HG03135 (cell line): ENCODE data around the gene ADAMTS4.
A peak's percentile ranks its signal among the peaks of the same experiment; 100 is the strongest.

ENCODE experiments used
- ATAC-seq: cut with Tn5 transposase; IDR thresholded peaks from one replicate; pipeline ENCODE4 v1.9.1; 2021; ENCODE audit warnings: mild to moderate bottlenecking, moderate library complexity; ENCODE audit not compliant: unreplicated experiment

The ADAMTS4 gene

DNA sequence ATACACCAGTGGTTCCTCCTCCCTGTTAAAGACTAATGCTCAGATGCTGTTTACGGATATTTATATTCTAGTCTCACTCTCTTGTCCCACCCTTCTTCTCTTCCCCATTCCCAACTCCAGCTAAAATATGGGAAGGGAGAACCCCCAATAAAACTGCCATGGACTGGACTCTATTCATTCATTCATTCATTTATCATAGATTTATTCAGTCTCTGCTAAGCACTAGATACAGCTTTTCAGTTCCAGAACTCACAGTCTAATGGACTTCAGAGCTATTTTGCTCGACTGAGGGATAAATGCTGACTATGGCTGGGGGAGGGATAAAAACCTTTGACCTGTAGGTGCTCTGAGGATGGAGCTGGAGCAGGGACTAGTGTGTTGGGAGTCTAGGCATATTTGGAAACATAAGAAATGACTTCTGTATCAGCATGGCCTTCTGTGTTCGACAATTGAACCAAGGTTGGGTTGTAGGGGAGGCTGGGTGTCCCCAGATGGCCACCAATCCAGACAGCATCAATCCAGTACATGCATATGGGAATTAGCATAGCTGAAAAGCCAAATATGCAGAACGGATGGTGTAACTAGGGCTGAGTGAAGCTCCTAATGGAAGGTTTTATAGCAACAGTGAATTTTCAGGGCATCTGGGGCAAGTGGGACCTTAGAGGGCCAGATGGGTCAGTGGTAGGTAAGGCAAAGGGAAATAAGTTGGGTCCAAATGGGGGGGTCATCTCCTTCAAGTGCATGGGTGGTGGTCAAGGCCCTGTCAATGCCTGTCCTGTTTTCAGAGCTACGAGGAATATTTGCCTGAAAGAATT lies 20.4 kb upstream of the ADAMTS4 start:
- ATAC-seq: no peak

DNA sequence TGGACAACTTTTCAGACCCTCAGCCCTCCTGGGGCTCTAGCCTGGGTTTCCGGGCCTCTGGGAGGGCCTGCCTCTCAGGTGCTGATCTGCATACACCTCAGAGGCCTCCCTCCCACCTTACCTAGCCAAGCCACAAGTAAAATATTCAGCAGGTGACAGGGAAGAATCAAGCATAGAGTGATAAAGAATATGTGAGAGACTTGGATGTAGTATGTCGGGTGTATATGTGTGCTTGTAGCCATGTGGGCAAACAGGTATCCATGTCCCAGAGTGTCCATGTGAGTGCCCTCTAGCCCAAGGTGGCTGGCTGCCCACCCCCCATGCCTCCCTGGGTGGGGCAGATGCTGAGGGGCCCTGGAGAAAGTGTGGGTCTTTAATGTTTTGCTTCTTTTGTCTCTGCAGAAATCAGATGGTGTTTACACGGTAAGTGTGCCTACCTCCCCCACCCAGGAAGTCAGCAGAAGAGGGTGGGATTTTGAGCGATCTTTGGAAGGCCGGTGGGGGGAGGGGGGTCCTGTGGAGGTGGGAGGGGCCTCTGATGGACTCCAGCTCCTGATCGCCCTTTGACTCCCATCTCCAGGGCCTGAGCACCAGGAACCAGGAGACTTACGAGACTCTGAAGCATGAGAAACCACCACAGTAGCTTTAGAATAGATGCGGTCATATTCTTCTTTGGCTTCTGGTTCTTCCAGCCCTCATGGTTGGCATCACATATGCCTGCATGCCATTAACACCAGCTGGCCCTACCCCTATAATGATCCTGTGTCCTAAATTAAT lies 19.6 kb upstream of the ADAMTS4 start:
- ATAC-seq: no peak

DNA sequence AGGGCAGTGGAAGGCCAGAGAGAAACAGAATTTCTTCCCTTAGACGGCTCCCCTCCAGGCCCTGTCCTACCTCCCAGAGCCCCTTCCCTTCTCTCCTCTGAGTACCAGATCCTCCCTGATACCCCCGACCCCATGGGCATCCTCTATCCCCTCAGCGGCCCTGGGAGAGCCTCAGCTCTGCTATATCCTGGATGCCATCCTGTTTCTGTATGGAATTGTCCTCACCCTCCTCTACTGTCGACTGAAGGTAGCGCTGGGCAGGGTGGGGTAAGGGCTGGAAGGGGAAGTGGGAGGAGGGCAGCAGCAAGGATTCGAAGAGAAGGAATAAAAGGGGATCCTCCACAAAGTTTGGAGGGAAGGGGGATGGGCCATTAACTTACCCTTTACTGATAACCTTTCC lies 19.0 kb upstream of the ADAMTS4 start:
- ATAC-seq: no peak

DNA sequence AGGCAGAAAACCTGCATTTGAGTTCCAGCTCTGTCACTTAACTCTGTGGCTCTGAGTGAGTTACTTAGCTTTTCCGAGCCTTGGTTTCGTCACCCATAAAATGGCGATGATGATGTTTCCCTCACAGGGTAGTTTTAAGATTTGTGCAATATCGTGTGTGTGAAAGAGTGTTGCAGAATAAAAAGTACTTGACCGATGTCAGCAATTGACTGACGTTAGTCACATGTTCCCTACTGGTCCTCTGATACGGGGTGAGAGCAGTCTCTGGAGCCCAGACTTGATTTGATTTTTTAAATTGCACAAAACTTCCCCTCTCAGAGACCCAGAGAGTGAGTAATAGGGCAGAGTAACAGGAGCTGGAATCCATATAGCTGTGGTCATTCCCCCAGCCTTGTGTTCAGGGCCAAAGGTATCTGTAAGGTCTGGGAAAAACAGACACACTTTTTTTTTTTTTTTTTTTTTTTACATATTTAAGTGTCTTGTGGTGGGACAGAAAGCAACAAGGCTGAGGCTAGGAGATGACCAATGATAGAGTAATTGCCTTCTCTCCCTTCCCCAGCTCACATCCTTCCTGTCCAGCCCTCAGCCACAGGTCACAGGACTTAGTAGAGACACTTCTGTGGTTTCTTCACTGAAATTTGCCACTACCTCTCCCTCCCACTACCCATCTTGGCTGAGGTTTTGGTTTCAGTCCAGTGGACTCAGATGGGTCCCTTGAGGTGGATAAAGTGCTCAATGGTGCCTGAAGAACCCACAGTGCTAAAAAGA lies 18.3 kb upstream of the ADAMTS4 start:
- ATAC-seq: peak; percentile 82

DNA sequence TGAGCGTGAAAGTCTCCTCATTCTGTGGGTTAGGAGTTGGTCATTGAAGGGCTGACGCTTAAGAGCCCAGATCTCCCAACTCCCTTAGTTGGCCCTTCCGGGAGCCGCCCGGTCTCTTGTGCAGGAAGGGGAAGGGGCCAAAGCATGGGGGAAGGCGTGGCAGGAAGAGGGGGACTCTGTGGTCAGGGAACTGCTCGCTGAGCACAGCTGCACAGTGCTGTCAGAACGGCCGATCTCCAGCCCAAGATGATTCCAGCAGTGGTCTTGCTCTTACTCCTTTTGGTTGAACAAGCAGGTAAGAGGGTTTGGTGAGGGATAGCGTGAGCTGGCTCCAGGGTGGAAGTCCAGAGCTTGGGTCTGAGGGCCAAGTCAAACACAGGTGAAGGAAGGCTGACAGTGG lies 16.2 kb upstream of the ADAMTS4 start, which contains the start of gene FCER1G:
TSS of gene FCER1G (plus strand) at position 220 of the 400 bp plus-strand sequence. CDS start at position 247, 27 bp downstream.
- ATAC-seq: no peak

DNA sequence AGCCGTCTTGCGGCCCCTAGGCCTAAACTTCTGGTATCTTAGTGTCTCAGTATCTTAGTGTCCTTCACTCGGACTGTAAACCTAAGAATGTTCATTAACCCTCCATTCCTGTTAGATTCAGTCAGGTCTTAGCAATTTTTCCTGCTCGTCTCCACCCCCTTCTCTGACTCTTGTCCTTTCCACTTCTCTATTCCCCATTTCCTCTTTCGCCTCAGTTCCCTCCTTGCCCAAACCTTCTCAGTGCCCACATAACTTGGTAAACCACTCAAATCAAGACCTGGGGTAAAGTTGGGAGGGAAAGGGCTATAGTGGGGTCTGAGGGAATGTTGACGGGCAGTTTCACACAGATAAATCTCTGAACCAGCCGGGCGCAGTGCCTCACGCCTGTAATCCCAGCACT lies 15.5 kb upstream of the ADAMTS4 start:
- ATAC-seq: no peak

DNA sequence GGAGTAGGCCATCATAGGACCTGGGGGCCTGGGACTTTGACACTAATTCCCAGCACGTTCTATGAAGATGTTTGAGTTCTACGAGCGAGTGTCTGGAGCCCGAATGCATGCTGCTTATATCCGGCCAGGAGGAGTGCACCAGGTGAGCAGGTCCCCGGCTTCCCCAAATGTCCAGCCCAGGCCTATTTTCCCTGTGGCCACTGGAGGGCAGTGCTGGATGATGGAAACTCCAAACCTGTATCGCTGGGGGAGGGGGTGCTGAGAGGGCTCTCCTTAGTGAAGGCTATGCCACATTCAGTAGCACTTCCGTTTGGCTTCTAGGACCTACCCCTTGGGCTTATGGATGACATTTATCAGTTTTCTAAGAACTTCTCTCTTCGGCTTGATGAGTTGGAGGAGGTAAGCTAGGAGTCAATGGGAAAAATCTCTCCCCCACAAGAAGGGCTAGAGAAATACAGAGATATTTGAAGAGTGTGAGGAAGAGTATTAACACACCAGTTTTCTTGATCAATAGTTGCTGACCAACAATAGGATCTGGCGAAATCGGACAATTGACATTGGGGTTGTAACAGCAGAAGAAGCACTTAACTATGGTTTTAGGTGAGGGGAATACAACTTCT lies 11.0 kb upstream of the ADAMTS4 start:
- ATAC-seq: no peak

DNA sequence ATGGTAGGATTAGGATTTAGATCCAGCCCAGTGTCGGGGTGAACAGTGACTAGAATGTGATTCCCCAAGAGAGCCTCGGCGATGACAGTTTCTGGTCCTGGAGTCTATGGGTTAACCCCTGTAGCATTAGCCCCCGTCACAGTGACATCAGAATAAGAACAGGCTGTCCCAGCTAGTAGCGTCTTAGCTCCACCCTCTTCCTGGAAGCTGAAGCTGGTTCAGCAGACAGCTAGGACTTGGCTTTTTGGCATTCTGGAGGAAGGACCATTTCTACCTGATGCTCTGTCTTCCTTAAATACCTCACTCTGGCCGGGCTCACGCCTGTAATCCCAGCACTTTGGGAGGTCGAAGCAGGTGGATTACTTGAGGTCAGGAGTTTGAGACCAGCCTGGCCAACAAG lies 8.3 kb upstream of the ADAMTS4 start:
- ATAC-seq: no peak

DNA sequence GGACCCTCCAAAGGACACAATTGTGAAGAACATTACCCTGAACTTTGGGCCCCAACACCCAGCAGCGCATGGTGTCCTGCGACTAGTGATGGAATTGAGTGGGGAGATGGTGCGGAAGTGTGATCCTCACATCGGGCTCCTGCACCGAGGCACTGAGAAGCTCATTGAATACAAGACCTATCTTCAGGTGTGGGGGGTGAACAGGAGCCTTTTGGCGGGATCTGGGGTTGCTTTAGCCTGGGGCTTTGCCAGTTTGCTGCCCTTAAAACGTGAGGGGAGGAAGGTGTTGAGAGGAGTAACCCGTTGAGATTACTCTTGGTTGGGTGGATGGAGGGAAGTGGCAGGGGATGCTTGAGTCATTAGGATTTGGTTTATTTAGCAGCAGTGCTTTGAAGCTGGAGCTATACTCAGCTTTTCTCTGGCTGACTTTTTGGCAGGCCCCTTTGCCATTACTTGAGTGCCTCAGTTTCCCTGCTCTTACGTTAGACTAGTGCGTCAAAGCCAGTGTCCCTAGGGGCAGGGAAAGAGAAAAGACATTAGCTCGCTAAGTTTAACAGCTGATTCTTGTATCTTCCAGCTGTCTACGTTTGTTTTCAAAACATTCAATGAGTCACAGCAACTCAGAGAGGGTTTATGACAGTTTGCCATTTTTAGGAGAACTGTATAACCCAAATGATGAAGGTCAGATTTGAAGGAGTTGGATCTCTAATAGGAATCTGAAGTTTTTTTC lies 7.7 kb upstream of the ADAMTS4 start:
- no peak for ATAC-seq

DNA sequence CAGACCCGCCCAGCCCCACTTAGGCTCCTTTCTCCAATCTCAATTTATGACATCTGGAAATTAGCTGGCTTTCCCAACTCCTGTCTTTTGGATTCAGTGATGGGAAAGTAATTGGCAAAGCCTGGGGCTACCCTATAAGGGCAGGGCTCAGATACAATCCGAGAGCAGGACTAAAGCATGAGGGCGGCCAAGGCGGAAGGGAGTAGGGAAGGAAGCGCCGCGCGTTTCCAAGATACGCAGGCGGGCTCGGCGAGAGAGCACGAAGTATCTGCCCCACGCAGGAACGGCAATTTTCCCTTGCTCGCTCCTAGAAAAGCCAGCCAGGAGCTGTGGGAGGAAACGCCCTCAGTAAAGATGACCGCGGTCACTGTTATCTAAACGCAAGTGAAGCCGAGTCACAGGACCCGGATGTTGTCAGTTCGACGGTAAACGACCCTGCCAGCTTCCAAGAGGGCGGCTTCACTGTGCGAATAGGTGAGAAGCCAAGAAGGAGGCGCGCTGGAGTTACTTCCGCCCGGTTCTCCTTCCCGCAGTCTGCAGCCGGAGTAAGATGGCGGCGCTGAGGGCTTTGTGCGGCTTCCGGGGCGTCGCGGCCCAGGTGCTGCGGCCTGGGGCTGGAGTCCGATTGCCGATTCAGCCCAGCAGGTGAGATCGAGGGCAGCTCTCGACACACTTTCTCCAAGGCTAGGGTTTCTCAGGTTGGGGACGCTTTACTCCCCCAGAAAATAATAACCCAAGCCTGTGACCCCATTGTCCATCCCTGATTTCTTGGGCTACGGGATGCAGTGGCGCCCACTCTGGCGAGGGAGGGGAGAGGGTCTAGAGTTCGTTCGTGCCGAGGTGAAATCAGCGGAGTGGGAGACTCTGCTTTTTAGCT lies 3.2 kb upstream of the ADAMTS4 start, which contains the start of gene NDUFS2:
TSS of gene NDUFS2 (plus strand) at position 532 of the 877 bp plus-strand sequence. CDS start at position 551, 19 bp downstream.
- ATAC-seq: peak; percentile 97

DNA sequence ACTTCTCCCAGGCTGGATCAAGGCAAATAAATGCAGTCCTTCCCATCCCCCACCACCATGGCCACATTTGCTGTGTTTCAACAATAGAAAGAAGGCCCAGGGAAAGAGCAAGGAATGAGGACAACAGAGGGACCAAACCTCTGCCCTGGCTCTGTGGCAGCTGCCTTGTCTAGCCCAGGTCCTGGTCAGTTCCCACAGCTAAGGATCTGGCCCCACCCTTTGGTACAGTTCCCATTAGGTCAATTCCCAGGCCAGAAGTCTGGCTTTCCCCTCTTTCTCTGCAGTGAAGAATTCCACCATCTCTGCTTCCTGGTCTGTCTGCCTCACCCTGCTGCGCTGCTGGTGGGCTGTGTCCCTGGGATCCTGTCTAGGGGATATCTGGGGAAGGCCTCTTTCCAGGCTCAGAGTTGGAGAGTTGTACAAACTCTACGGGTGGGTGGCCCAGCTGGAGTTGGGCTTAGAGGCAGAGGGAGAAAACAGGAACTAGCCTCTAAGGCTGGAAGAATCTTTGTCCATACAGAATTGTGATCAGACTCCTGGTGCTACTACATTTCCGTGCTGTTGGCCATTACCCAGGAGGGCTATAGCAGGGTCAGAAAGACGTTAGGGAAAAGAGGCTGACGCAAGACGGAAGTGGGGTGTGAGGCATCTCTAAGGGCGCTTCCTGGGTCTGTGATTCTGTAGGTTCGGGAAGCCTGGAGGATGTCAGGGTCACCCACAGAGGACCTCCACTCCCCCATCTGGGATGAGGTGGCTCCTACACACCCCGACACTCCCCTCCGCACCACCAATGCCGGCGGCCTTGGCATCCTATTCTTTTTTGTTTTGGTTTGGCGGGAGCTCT lies 2.4 kb upstream of the ADAMTS4 start:
- no peak for ATAC-seq

DNA sequence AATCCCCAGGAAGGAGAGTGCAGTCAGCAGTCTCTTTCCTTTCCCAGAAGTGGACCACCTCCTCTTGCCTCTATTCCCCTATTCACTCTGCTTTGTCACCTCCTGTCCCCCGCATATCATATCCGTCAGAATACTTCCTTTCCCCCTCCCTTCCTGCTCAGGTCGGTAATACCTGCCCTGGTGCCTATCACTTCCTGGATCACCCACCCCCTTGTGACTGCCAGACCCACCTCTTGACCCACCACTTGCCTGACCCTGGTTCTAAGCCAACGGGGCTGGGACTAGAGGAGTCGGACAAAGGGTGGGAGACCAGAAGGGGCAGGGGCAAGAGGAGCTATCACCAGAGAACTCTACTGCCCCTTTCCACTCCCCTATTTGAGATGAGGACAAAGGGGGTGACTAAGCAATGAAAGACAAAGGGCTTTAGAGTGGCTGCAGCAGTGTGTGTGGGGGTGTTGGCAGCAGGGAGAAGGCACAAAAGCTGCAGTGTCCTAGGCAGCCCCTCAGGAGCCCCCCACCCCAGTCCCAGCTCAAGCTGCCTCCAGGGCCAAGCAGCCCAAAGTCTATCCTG lies 1.7 kb upstream of the ADAMTS4 start:
- ATAC-seq: no peak

DNA sequence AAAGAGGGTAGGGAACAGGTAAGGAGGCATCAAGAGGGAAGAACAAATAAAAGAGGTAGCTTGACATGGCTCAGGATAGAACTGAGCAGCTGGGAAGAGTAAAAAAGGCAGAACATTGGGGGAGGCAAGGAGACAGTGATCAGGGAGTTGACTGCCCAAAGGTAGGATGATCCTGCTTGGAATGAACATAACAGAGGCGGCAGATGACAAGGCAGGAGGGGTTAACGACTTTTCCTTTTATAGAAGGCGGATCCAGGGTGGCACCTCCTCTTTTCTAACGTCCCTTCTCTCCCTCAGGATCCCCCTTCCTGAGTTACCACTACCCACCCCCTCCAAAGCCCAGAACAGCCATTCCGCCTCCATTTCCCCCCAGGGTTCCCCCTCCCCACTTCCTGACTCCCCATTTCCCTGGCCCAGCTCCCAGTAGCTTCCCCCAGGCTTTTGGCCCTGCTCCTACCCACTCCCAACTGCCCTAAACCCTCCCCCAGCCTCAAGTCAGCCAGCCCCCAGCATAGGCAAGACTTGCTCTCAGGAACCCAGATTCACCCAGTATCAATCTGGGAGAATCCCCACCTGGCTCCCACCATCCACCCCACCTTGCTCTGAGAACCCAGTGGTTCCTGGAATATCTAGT lies 769 bp upstream of the ADAMTS4 start:
- ATAC-seq: no peak

DNA sequence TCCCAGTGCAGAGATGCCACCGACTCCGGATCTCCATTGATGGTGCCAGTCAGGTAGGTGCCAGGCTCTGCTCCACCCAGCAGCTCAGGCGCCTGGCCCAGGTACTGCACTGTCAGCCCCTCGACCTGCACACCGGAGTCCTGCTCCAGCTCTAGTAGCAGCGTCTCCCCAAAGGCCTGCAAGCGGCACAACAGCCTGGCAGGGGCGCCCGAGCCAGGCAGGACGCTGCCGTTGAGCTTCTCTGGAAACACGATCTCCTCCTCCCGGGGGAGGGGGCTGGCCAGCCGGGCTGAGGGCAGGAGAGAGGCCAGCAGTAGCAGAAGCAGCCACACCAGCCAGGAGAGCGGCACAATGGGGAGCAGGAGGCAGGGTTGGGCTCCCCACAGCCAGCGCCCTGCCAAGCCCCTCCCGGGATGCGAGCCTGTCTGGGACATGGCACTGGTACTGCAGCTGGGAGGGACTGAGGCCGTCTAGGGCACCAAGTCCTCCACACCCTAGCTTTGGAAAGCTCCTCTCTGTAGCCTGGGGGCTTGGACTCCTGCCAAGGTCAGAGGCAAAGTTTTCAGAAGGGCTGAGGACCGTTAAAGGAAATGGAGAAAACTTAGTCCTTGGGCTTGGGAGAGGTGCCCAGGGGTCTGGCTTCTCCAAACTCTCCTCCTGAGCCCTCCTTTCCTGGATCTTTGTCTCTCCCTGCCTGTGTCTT lies 509 bp downstream of the ADAMTS4 start:
- ATAC-seq: no peak

DNA sequence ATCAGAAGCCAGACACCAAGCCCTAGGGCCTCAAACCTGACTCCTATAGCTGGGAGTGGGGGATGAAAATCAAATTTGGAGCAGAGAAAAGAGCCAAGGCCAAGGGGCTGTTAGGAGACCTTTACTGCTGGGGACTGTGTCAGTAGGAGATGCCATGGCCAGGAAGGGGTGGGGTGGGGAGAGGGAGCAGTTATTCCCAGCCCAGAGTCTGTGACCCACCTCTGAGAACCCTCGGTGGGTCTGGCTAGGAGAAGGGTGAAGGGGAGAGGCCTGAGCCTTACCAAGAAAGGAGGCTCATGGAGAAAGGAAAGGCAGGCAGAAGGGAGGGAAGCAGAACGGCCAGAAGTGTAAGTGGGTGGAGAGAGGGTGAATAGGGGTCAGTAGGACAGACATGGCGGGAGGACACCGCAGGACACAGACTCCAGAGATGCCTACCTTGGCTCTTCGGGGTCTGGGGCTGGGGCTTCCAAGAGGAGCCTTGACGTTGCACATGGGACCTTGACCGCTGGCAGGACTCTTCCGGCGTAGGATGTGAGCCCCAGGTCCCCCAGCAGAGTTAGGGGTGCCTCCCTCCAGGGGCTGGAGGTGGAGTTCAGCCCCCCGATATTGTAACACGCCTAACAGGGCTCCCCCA lies 1.2 kb downstream of the ADAMTS4 start:
- no peak for ATAC-seq
